ENCODE results near the gene ZNF117. TPM values are rescaled to one million over a fixed set of nuclear protein-coding genes. Genes with fewer than 3 reads are reported as not detected.
"Not testable (repeated sequence)": the region's sequence is repeated elsewhere in the genome, so short reads cannot be mapped to it uniquely, and the experiment has no call there.

Gene ZNF117
- total and polyA plus RNA-seq, 2 of the 4 experiments (the other 2 are of a cell fraction): 2.9 to 4.0 TPM

DNA sequence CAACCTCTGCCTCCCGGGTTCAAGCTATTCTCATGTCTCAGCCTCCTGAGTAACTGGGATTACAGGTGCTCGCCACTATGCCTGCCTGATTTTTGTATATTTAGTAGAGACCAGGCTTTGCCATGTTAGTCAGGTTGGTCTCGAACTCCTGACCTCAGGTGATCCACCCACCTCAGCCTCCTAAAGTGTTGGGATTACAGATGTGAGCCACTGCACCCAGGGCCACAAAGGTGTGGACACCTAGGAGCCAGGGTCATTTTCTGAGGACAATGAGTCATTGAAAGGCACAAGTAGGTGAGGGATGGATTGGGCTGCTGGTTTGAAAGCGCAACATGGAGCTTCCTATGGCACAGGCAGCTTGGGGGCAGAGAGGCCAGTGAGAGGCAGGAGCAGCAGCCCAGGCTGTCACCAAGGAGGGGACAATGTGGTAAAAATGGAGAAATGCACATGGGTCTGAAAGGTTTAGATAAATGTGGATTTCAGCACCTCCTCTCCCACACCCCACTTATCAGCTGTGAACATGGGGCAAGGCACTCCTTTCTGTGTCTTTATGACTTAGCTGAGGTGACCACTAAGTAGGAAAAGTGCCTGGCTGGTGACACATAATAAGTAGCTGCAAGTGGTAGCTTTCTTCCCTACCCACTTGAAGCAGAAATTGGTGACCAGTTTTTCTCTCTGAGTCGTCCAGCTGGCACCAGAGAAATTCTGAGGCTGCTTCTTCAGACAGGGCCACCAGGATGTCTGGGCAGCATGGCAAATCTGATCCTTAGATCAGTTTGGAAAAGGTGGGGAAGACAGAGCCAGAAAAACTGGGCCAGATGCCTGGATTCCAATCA is 46.0 kb downstream of the ZNF117 start:
- WGBS, 2 experiments (ENCODE audit: extremely low coverage in 2 of 2, insufficient read length in 1 of 2): no CpG with 5 or more reads among the region's 5 CpGs
- H2BK5ac ChIP-seq (ENCODE audit: low read depth, low read length, poor library complexity, severe bottlenecking); in situ Hi-C loops (cut with MboI; ENCODE audit: low sequenced_read_pairs); H3K18ac ChIP-seq (ENCODE audit: low read depth, low read length); H2BK120ac ChIP-seq (ENCODE audit: low read depth, low read length); H2AFZ ChIP-seq (replicated peaks; ENCODE audit: low read length, poor library complexity); CTCF ChIA-PET; H3K36me3 ChIP-seq (ENCODE audit: control insufficient read depth, insufficient read depth, low read length); H4K8ac ChIP-seq (ENCODE audit: low read depth in 2 of 2, low read length in 2 of 2); H3K4me3 ChIP-seq (ENCODE audit: insufficient read depth, low read depth, low read length); H3K56ac ChIP-seq (ENCODE audit: extremely low read depth, insufficient read depth, low read length); intact Hi-C loops (cut with micrococcal nuclease); H3K14ac ChIP-seq (replicated peaks; ENCODE audit: low read depth, low read length); H2AK5ac ChIP-seq (ENCODE audit: low read depth, low read length); H3K9me1 ChIP-seq (ENCODE audit: insufficient read depth, low read length); H3K27ac ChIP-seq (ENCODE audit: insufficient read depth, low read length); H4K20me1 ChIP-seq (ENCODE audit: insufficient read depth, low read length); dilution Hi-C loops (cut with HindIII; ENCODE audit: low sequenced_read_pairs, unreplicated experiment); H2AK9ac ChIP-seq (replicated peaks; ENCODE audit: low read depth, low read length, poor library complexity); H3K23ac ChIP-seq (ENCODE audit: low read depth, low read length); H2BK20ac ChIP-seq (ENCODE audit: low read depth, low read length); DNase-seq; H3K9ac ChIP-seq (ENCODE audit: low read depth, low read length); POLR2A ChIA-PET (ENCODE audit: unreplicated experiment); H3K9me3 ChIP-seq (ENCODE audit: control insufficient read depth, insufficient read depth, low read length); ATAC-seq (ENCODE audit: low read depth); H4K5ac ChIP-seq (ENCODE audit: low read depth, low read length); H2BK15ac ChIP-seq (ENCODE audit: low read depth, low read length); H3K4me2 ChIP-seq (ENCODE audit: low read depth, low read length); H4K91ac ChIP-seq (ENCODE audit: insufficient read depth, low read depth, low read length); H3K79me1 ChIP-seq (ENCODE audit: low read depth in 1 of 2, low read length in 2 of 2); H3K4me1 ChIP-seq (ENCODE audit: control insufficient read depth, insufficient read depth, low read length); BruUV-seq (replicated peaks); H3K4ac ChIP-seq (ENCODE audit: low read depth, low read length): not testable (repeated sequence)
- H3K27me3 ChIP-seq (ENCODE audit: control insufficient read depth, insufficient read depth, low read length): peaks cover 29% of the 10 kb centered on the region

DNA sequence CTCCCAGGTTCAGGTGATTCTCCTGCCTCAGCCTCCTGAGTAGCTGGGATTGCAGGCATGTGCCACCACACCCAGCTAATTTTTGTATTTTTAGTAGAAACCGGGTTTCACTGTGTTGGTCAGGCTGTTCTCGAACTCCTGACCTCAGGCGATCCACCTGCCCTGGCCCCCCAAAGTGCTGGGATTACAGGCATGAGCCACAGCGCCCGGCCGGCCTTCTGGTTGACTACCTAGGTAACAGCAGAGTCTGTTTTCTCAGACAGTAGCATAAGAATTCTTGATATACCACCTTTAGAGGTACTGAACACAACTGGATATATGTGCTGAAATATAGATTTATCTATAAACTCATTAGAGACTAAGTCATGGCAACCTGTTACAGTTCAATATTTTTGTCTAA is 50.8 kb downstream of the ZNF117 start:
- H3K4me2 ChIP-seq (ENCODE audit: low read depth, low read length); H3K9me3 ChIP-seq (ENCODE audit: control insufficient read depth, insufficient read depth, low read length); H3K56ac ChIP-seq (ENCODE audit: extremely low read depth, insufficient read depth, low read length); H3K27me3 ChIP-seq (ENCODE audit: control insufficient read depth, insufficient read depth, low read length); H4K5ac ChIP-seq (ENCODE audit: low read depth, low read length); H3K18ac ChIP-seq (ENCODE audit: low read depth, low read length); H3K4me1 ChIP-seq (ENCODE audit: control insufficient read depth, insufficient read depth, low read length); H2BK20ac ChIP-seq (ENCODE audit: low read depth, low read length); H2BK15ac ChIP-seq (ENCODE audit: low read depth, low read length); DNase-seq; H2AFZ ChIP-seq (replicated peaks; ENCODE audit: low read length, poor library complexity); H2AK5ac ChIP-seq (ENCODE audit: low read depth, low read length); intact Hi-C loops (cut with micrococcal nuclease); in situ Hi-C loops (cut with MboI; ENCODE audit: low sequenced_read_pairs); H4K91ac ChIP-seq (ENCODE audit: insufficient read depth, low read depth, low read length); CTCF ChIA-PET; H3K4me3 ChIP-seq (ENCODE audit: insufficient read depth, low read depth, low read length); BruUV-seq (replicated peaks); H3K23ac ChIP-seq (ENCODE audit: low read depth, low read length); H2BK120ac ChIP-seq (ENCODE audit: low read depth, low read length); H3K79me1 ChIP-seq (ENCODE audit: low read depth in 1 of 2, low read length in 2 of 2); H3K9me1 ChIP-seq (ENCODE audit: insufficient read depth, low read length); dilution Hi-C loops (cut with HindIII; ENCODE audit: low sequenced_read_pairs, unreplicated experiment); H4K20me1 ChIP-seq (ENCODE audit: insufficient read depth, low read length); H4K8ac ChIP-seq (ENCODE audit: low read depth in 2 of 2, low read length in 2 of 2); H3K36me3 ChIP-seq (ENCODE audit: control insufficient read depth, insufficient read depth, low read length); H3K14ac ChIP-seq (replicated peaks; ENCODE audit: low read depth, low read length); H2AK9ac ChIP-seq (replicated peaks; ENCODE audit: low read depth, low read length, poor library complexity); H2BK5ac ChIP-seq (ENCODE audit: low read depth, low read length, poor library complexity, severe bottlenecking); H3K4ac ChIP-seq (ENCODE audit: low read depth, low read length); H3K27ac ChIP-seq (ENCODE audit: insufficient read depth, low read length); ATAC-seq (ENCODE audit: low read depth); H3K9ac ChIP-seq (ENCODE audit: low read depth, low read length); POLR2A ChIA-PET (ENCODE audit: unreplicated experiment): not testable (repeated sequence)
- 87% methylated on average over 3 of the region's 6 CpGs; no CpG with 5 or more reads in 1 of the 2 experiments for WGBS, 2 experiments (ENCODE audit: extremely low coverage in 2 of 2, insufficient read length in 1 of 2)

All from IMR-90 (cell line).